KMS-11 (cell line): ENCODE results near the gene FBXL17.

Source experiments
- H2AFZ ChIP-seq: fragments of 200-600 bp; sonication (generic); 2 replicates; pipeline ENCODE4 v1.6.1; 2016; ENCODE audit warnings: antibody characterized with exemption, mixed run types, low read depth
- H3K27ac ChIP-seq: fragments of 200-600 bp; sonication (generic); 2 replicates; pipeline ENCODE4 v1.6.1; 2016; ENCODE audit warnings: mild to moderate bottlenecking, mixed run types
- H3K27me3 ChIP-seq: fragments of 200-600 bp; sonication (generic); 2 replicates; pipeline ENCODE4 v1.6.1; 2017; ENCODE audit warnings: mild to moderate bottlenecking, low read depth, mixed run types, moderate library complexity; ENCODE audit not compliant: insufficient read depth
- H3K36me3 ChIP-seq: fragments of 200-600 bp; sonication (generic); 2 replicates; pipeline ENCODE4 v1.6.1; 2017; ENCODE audit warnings: mild to moderate bottlenecking, mixed run types; ENCODE audit not compliant: insufficient read depth
- H3K4me1 ChIP-seq: fragments of 200-600 bp; sonication (generic); 2 replicates; pipeline ENCODE4 v1.6.1; 2016; ENCODE audit warnings: mild to moderate bottlenecking, low read depth, mixed run types; ENCODE audit not compliant: poor library complexity, severe bottlenecking
- H3K4me2 ChIP-seq: fragments of 200-600 bp; sonication (generic); 2 replicates; pipeline ENCODE4 v1.7.0; 2016; ENCODE audit warnings: mild to moderate bottlenecking, mixed run types
- H3K4me3 ChIP-seq: fragments of 200-600 bp; sonication (generic); IDR thresholded peaks from 2 replicates; pipeline ENCODE4 v1.6.1; 2017; ENCODE audit warnings: low read depth, low read length, mixed read lengths; ENCODE audit not compliant: insufficient read depth
- H3K79me2 ChIP-seq: fragments of 200-600 bp; sonication (generic); 2 replicates; pipeline ENCODE4 v1.6.1; 2016; ENCODE audit warnings: low read depth, mixed run types; ENCODE audit not compliant: insufficient read depth
- H3K9ac ChIP-seq: fragments of 200-600 bp; sonication (generic); 2 replicates; pipeline ENCODE4 v1.6.1; 2016; ENCODE audit warnings: mild to moderate bottlenecking, mixed run types
- H4K20me1 ChIP-seq: fragments of 200-600 bp; sonication (generic); 2 replicates; pipeline ENCODE4 v1.6.1; 2016; ENCODE audit warnings: mild to moderate bottlenecking, mixed run types; ENCODE audit not compliant: insufficient read depth
- TF ChIP-seq, protein P1 (sequence below): fragments of 200-600 bp; sonication (generic); conservative IDR thresholded peaks from 2 replicates; pipeline ENCODE4 v1.6.1; 2017; ENCODE audit warnings: low read depth, mild to moderate bottlenecking, antibody characterized with exemption, low read length, moderate library complexity, mixed read lengths

Gene FBXL17

GRCh38 chr5:107949688-107950341, 432.1 kb downstream of the FBXL17 start:
- no peaks in the 10 kb centered on the region for H3K79me2 ChIP-seq
- H3K27ac ChIP-seq: no peak overlapping the region
- no peak overlapping the region for H3K4me2 ChIP-seq

GRCh38 chr5:107948377-107948776, 433.5 kb downstream of the FBXL17 start:
- H3K9ac ChIP-seq: no peak overlapping the region
- TF ChIP-seq, protein P1, sequence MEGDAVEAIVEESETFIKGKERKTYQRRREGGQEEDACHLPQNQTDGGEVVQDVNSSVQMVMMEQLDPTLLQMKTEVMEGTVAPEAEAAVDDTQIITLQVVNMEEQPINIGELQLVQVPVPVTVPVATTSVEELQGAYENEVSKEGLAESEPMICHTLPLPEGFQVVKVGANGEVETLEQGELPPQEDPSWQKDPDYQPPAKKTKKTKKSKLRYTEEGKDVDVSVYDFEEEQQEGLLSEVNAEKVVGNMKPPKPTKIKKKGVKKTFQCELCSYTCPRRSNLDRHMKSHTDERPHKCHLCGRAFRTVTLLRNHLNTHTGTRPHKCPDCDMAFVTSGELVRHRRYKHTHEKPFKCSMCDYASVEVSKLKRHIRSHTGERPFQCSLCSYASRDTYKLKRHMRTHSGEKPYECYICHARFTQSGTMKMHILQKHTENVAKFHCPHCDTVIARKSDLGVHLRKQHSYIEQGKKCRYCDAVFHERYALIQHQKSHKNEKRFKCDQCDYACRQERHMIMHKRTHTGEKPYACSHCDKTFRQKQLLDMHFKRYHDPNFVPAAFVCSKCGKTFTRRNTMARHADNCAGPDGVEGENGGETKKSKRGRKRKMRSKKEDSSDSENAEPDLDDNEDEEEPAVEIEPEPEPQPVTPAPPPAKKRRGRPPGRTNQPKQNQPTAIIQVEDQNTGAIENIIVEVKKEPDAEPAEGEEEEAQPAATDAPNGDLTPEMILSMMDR: no peak

More at GRCh38 chr5:107949688-107950341, 432.1 kb downstream of the FBXL17 start:
- H3K27me3 ChIP-seq: no peaks in the 10 kb centered on the region
- no peaks in the 10 kb centered on the region for H3K4me1 ChIP-seq
- H3K36me3 ChIP-seq: no peaks in the 10 kb centered on the region
- H3K9ac ChIP-seq: no peak overlapping the region
- H4K20me1 ChIP-seq: no peaks in the 10 kb centered on the region
- H2AFZ ChIP-seq: no peak overlapping the region
- TF ChIP-seq, protein P1: no peak
- H3K4me3 ChIP-seq: no peak overlapping the region

DNA sequence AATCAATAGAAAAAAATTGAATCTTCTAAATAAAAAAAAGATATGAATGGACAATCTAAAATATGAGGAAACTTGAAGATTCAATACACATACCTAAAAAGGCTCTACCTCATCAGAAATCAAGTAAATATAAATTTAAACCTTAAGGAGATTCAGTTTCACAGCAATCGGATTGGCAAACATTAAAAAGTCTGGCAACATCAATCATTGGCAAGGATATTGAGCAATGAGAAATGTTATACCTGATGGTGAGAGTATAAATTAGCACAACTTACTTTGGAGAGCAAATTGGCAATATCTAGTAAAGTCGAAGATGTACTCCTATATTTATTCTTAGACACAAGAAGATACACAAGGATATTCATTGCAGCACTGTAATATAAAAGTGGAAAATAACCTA, 436.8 kb downstream of the FBXL17 start:
- Histone ChIP-seq H3K4me1 (no peaks in the 10 kb centered on the region), H4K20me1 (no peaks in the 10 kb centered on the region), H3K4me3 (no peak overlapping the region), H3K36me3 (no peaks in the 10 kb centered on the region), H3K79me2 (no peaks in the 10 kb centered on the region), H3K27me3 (no peaks in the 10 kb centered on the region), H2AFZ (no peak overlapping the region), H3K4me2 (no peak overlapping the region), H3K27ac (no peak overlapping the region), H3K9ac (no peak overlapping the region)
- TF ChIP-seq, protein P1: no peak

More at GRCh38 chr5:107948377-107948776, 433.5 kb downstream of the FBXL17 start:
- H3K4me2 ChIP-seq: no peak overlapping the region
- no peaks in the 10 kb centered on the region for H3K79me2 ChIP-seq
- no peaks in the 10 kb centered on the region for H3K4me1 ChIP-seq
- no peaks in the 10 kb centered on the region for H3K27me3 ChIP-seq
- no peak overlapping the region for H3K27ac ChIP-seq
- H2AFZ ChIP-seq: no peak overlapping the region
- no peaks in the 10 kb centered on the region for H4K20me1 ChIP-seq
- no peaks in the 10 kb centered on the region for H3K36me3 ChIP-seq
- H3K4me3 ChIP-seq: no peak overlapping the region

DNA sequence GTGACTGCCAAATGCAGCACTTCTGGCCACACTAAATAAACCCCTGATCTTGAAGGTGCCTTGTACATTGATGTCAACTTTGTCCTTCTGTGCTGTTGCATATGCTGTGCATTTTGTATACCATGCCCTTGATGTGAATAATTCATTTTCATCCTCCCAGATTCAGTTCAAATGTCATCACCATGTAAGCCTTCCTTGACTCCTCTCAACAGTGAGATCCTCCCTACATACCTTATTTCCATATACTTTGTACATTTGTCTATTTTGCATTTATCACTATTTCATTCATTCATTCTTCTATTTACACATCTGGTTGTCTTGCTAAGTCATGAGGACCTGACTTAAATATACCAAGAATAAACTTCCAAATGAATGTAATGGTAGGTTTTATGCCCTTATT, 438.0 kb downstream of the FBXL17 start:
- TF ChIP-seq, protein P1: no peak
- no peak overlapping the region for H3K4me2 ChIP-seq
- H3K79me2 ChIP-seq: no peaks in the 10 kb centered on the region
- H3K36me3 ChIP-seq: no peaks in the 10 kb centered on the region
- H3K9ac ChIP-seq: no peak overlapping the region
- H3K27ac ChIP-seq: no peak overlapping the region
- no peaks in the 10 kb centered on the region for H4K20me1 ChIP-seq
- H3K4me1 ChIP-seq: no peaks in the 10 kb centered on the region
- no peaks in the 10 kb centered on the region for H3K27me3 ChIP-seq
- no peak overlapping the region for H2AFZ ChIP-seq
- no peak overlapping the region for H3K4me3 ChIP-seq
